ENCODE data around the gene CLSTN1. TPM values are rescaled to one million over a fixed set of nuclear protein-coding genes. Genes with fewer than 3 reads are reported as not detected.

Gene CLSTN1
- total RNA-seq, 1 experiment from 2014 or later = 100 TPM

GRCh38 chr1:9723926-9724325, 99.8 kb downstream of the CLSTN1 start:
- no peak overlapping the region for H2AK5ac ChIP-seq (ENCODE audit: insufficient read length, low read length)
- no peak overlapping the region for H2AFZ ChIP-seq (ENCODE audit: low read length)
- H2BK12ac ChIP-seq (ENCODE audit: insufficient read length, low read depth, low read length) = no peak overlapping the region
- H3K79me2 ChIP-seq (ENCODE audit: insufficient read depth, low read length) = no peaks in the 10 kb centered on the region
- Mint-ChIP-seq H3K27ac (peak overlapping the region in 1 of 3 experiments; percentile 53; a peak in 1 of 7 replicates), H3K4me1 (peaks cover 2 to 8% of the 10 kb centered on the region in 2 experiments; a peak in 3 of 4 replicates), H3K27me3 (ENCODE audit: low read depth) (no peaks in the 10 kb centered on the region; the same call in 1 of the 2 replicates), H3K4me3 (no peak overlapping the region), H3K36me3 (ENCODE audit: insufficient read depth in 1 of 3, low read depth in 3 of 3) (peaks cover 27 to 45% (median 39%) of the 10 kb centered on the region in 3 experiments), H3K9me3 (peaks cover 6% of the 10 kb centered on the region in 2 experiments; a peak in 4 of 5 replicates)
- DNase-seq = no peak
- no peak overlapping the region; the same call in 1 of the 2 replicates for H3K14ac ChIP-seq (ENCODE audit: insufficient read depth, low read length)
- H4K8ac ChIP-seq (replicated peaks; ENCODE audit: insufficient read length, low read depth, low read length) = no peak overlapping the region
- no peaks in the 10 kb centered on the region for H4K20me1 ChIP-seq (ENCODE audit: control insufficient read depth, insufficient read depth, insufficient read length)
- H3T11ph ChIP-seq (ENCODE audit: low read length) = no peak overlapping the region
- H3K4me1 ChIP-seq (ENCODE audit: insufficient read depth, low read length) = no peaks in the 10 kb centered on the region
- H3K79me1 ChIP-seq (ENCODE audit: insufficient read depth, low read depth, low read length, poor library complexity, severe bottlenecking) = no peaks in the 10 kb centered on the region
- no peak overlapping the region for H3K4me2 ChIP-seq (ENCODE audit: insufficient read depth, insufficient read length, low read length)
- H3K56ac ChIP-seq (ENCODE audit: insufficient read length, low read depth, low read length) = no peak overlapping the region
- H3K4ac ChIP-seq (ENCODE audit: low read depth, low read length) = no peak overlapping the region
- H3K18ac ChIP-seq (ENCODE audit: insufficient read length, low read depth, low read length) = no peak overlapping the region
- H3K27me3 ChIP-seq (ENCODE audit: insufficient read depth, low read length) = no peaks in the 10 kb centered on the region
- H3K23ac ChIP-seq (ENCODE audit: insufficient read length, low read depth, low read length) = no peak overlapping the region
- H2BK20ac ChIP-seq (ENCODE audit: low read depth, low read length, poor library complexity, severe bottlenecking) = no peak overlapping the region
- no peak overlapping the region for H3K9ac ChIP-seq (ENCODE audit: extremely low read depth, insufficient read length, low read length)
- no peak for TF ChIP-seq CTCF (conservative IDR thresholded peaks at IDR 0.05)
- H3K27ac ChIP-seq (ENCODE audit: insufficient read length, low read depth, low read length) = no peak overlapping the region
- H2BK15ac ChIP-seq (ENCODE audit: low read depth, low read length) = no peak overlapping the region
- H2BK5ac ChIP-seq (ENCODE audit: insufficient read length, low read length) = no peak overlapping the region
- WGBS (ENCODE audit: extremely low coverage, insufficient read length, low lambda C conversion rate) = no CpG with 5 or more reads among the region's 6 CpGs
- no peak overlapping the region for H4K91ac ChIP-seq (ENCODE audit: insufficient read length, low read depth, low read length)
- H3K9me3 ChIP-seq (ENCODE audit: control insufficient read depth, low read depth, low read length) = no peaks in the 10 kb centered on the region
- no peak overlapping the region for H4K5ac ChIP-seq (ENCODE audit: insufficient read length, low read depth, low read length)
- no peak overlapping the region for H2BK120ac ChIP-seq (ENCODE audit: low read depth, low read length, poor library complexity, severe bottlenecking)
- no peaks in the 10 kb centered on the region for H3K23me2 ChIP-seq (ENCODE audit: insufficient read length, low read depth, low read length, poor library complexity, severe bottlenecking)
